Suprapubic skin (tissue), 4 donors: ENCODE measurements around the gene ATP11B. TPM values are rescaled to one million over a fixed set of nuclear protein-coding genes. Genes with fewer than 3 reads are reported as not detected.

Experiments used
- DNase-seq, 2 donors: peaks; one replicate each; pipeline ENCODE4 v3.0.0-alpha.2; 2019; ENCODE audit warnings: low spot score in 2 of 2
- H3K27ac ChIP-seq: fragments of 200-600 bp; sonication (generic); one replicate; pipeline ENCODE4 v1.5.1; 2019
- H3K27me3 ChIP-seq: fragments of 200-600 bp; sonication (generic); one replicate; pipeline ENCODE4 v1.5.1; 2019
- H3K36me3 ChIP-seq: fragments of 200-600 bp; sonication (generic); one replicate; pipeline ENCODE4 v1.5.1; 2019
- H3K4me1 ChIP-seq: fragments of 200-600 bp; sonication (generic); one replicate; pipeline ENCODE4 v1.5.1; 2019
- H3K4me3 ChIP-seq: fragments of 200-600 bp; sonication (generic); one replicate; pipeline ENCODE4 v1.5.1; 2019; ENCODE audit warnings: mild to moderate bottlenecking
- H3K9me3 ChIP-seq: fragments of 200-600 bp; sonication (generic); one replicate; pipeline ENCODE4 v1.5.1; 2019
- CTCF ChIP-seq, 2 donors: fragments of 200-600 bp in 1 of 2; fragments of 450-650 bp in 1 of 2; sonication (generic) in 1 of 2; IDR thresholded peaks; one replicate each; pipeline ENCODE4 v1.5.1; 2016 to 2019; ENCODE audit warnings: antibody characterized with exemption in 2 of 2, mild to moderate bottlenecking in 1 of 2, moderate library complexity in 1 of 2
- EP300 ChIP-seq: sonication (generic); formaldehyde crosslinking; IDR thresholded peaks from one replicate; pipeline ENCODE4 v1.6.1; 2017; ENCODE audit warnings: antibody characterized with exemption
- POLR2A ChIP-seq, 2 donors: fragments of 450-650 bp; IDR thresholded peaks; one replicate each; pipeline ENCODE4 v1.6.1; 2017; ENCODE audit warnings: antibody characterized with exemption in 2 of 2, mild to moderate bottlenecking in 2 of 2, moderate library complexity in 2 of 2
- POLR2AphosphoS5 ChIP-seq, 3 donors: sonication (generic); formaldehyde crosslinking; IDR thresholded peaks; one replicate each; pipeline ENCODE4 v1.6.1; 2017; ENCODE audit warnings: antibody characterized with exemption in 3 of 3
- WGBS: methylation state at CpG from one replicate; pipeline ENCODE4 v1.1.5; 2018; 5-methylcytosine and 5-hydroxymethylcytosine counted together
- total RNA-seq, 4 donors: library from RNA; depleted of rRNA; stranded (reverse); fragments of >200 nt; gene quantifications; one replicate each; pipeline ENCODE4 v1.1.0, GENCODE V29; 2016

Gene ATP11B
- total RNA-seq, 4 donors from 2014 or later: 87.7 to 160 (median 122) TPM

- H3K4me1 ChIP-seq: no peaks in the 10 kb centered on the region
- DNase-seq: no peak
- WGBS: 80% methylated on average over 6 of the region's 6 CpGs
Observed at GRCh38 chr3:182967218-182968204, 174.2 kb downstream of the ATP11B start.

GRCh38 chr3:182969277-182969676, 176.0 kb downstream of the ATP11B start:
- Histone ChIP-seq H3K27ac (no peak overlapping the region), H3K4me3 (no peak overlapping the region), H3K9me3 (no peaks in the 10 kb centered on the region), H3K4me1 (no peaks in the 10 kb centered on the region), H3K36me3 (no peaks in the 10 kb centered on the region), H3K27me3 (no peaks in the 10 kb centered on the region)
- DNase-seq: no peak
- TF ChIP-seq POLR2AphosphoS5 (IDR thresholded peaks at IDR 0.05): no peak
- no peak for TF ChIP-seq POLR2A (IDR thresholded peaks at IDR 0.05)
- TF ChIP-seq EP300: no peak
- no peak for TF ChIP-seq CTCF (IDR thresholded peaks at IDR 0.05)

More at GRCh38 chr3:182967218-182968204, 174.2 kb downstream of the ATP11B start:
- H3K27me3 ChIP-seq: no peaks in the 10 kb centered on the region
- no peak overlapping the region for H3K4me3 ChIP-seq
- no peaks in the 10 kb centered on the region for H3K9me3 ChIP-seq
- H3K27ac ChIP-seq: no peak overlapping the region
- peaks cover 4% of the 10 kb centered on the region for H3K36me3 ChIP-seq
- TF ChIP-seq POLR2AphosphoS5 (IDR thresholded peaks at IDR 0.05): no peak
- TF ChIP-seq POLR2A (IDR thresholded peaks at IDR 0.05): no peak
- TF ChIP-seq EP300: no peak
- no peak for TF ChIP-seq CTCF (IDR thresholded peaks at IDR 0.05)

- H3K27ac ChIP-seq: no peak overlapping the region
- no peaks in the 10 kb centered on the region for H3K36me3 ChIP-seq
- H3K27me3 ChIP-seq: no peaks in the 10 kb centered on the region
- H3K4me3 ChIP-seq: no peak overlapping the region
- DNase-seq: no peak
- H3K9me3 ChIP-seq: no peaks in the 10 kb centered on the region
- WGBS: 92% methylated on average over 7 of the region's 7 CpGs
- H3K4me1 ChIP-seq: no peaks in the 10 kb centered on the region
- TF ChIP-seq CTCF (IDR thresholded peaks at IDR 0.05) (no peak), EP300 (no peak), POLR2A (IDR thresholded peaks at IDR 0.05) (no peak), POLR2AphosphoS5 (IDR thresholded peaks at IDR 0.05) (no peak)
Observed at GRCh38 chr3:182969853-182970252, 176.5 kb downstream of the ATP11B start.

DNA sequence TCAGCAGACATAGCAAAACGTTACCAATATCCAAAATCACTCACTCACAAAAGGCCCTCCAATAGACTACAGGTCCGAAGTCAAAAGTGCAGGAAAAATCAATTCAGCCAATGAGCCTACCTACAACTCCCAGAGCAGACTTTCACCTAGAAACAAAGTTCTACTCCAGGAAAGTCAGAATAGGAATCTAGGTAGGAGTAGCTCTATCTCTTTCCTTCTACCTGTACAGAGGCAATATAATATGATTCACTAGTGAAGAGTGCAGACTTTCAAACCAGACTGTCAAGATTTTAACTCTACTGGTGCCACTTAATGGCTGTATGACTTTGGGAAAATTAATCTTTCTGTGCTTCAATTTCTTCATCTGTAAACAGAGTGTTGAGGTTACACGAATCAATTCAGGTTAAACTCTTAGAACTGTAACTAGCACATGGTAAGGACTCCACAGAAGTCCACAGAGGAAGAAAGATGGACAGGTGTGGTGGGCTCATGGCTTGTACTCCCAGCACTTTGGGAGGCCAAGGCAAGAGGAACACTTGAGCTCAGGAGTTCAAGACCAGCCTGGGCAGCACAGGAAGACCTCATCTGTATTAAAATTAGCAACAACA, 177.6 kb downstream of the ATP11B start:
- H3K4me3 ChIP-seq: no peak overlapping the region
- no peaks in the 10 kb centered on the region for H3K9me3 ChIP-seq
- no peaks in the 10 kb centered on the region for H3K27me3 ChIP-seq
- no peaks in the 10 kb centered on the region for H3K36me3 ChIP-seq
- no peak for DNase-seq
- no peak overlapping the region for H3K27ac ChIP-seq
- WGBS: 84% methylated on average over 3 of the region's 3 CpGs
- TF ChIP-seq POLR2AphosphoS5 (IDR thresholded peaks at IDR 0.05) (no peak), CTCF (IDR thresholded peaks at IDR 0.05) (no peak), POLR2A (IDR thresholded peaks at IDR 0.05) (no peak), EP300 (no peak)
- no peaks in the 10 kb centered on the region for H3K4me1 ChIP-seq

Other genes with a start within 250 kb of the ATP11B start
- 10 to 100 TPM; 17.5 to 29.7 (median 23.0) TPM for gene DCUN1D1, start 187.0 kb downstream of the ATP11B start, total RNA-seq